GM18861 (cell line): Measurements from ENCODE around the gene FBXO21.

Experiments used
- ATAC-seq: cut with Tn5 transposase; IDR thresholded peaks from one replicate; pipeline ENCODE4 v1.9.1; 2021; ENCODE audit not compliant: unreplicated experiment

The FBXO21 gene

GRCh38 chr12:117141097-117141898 is 49.0 kb downstream of the FBXO21 start:
- ATAC-seq = no peak

- no peak for ATAC-seq
Measured at GRCh38 chr12:117140397-117141096, 49.7 kb downstream of the FBXO21 start.

GRCh38 chr12:117139025-117139717 is 51.1 kb downstream of the FBXO21 start:
- no peak for ATAC-seq

- no peak for ATAC-seq
Measured at GRCh38 chr12:117134721-117135120, 55.5 kb downstream of the FBXO21 start.

GRCh38 chr12:117134059-117134458 is 56.2 kb downstream of the FBXO21 start:
- no peak for ATAC-seq

- no peak for ATAC-seq
Measured at GRCh38 chr12:117130801-117131200, 59.5 kb downstream of the FBXO21 start.

GRCh38 chr12:117129391-117129790 is 60.9 kb downstream of the FBXO21 start:
- ATAC-seq = no peak

- no peak for ATAC-seq
Measured at GRCh38 chr12:117127933-117128823, 62.1 kb downstream of the FBXO21 start.

GRCh38 chr12:117126335-117126734 is 63.9 kb downstream of the FBXO21 start:
- ATAC-seq = no peak

- no peak for ATAC-seq
Measured at GRCh38 chr12:117125767-117126166, 64.5 kb downstream of the FBXO21 start.

- no peak for ATAC-seq
Measured at GRCh38 chr12:117125272-117125613, 65.0 kb downstream of the FBXO21 start.

GRCh38 chr12:117124421-117125271 is 65.6 kb downstream of the FBXO21 start:
- ATAC-seq = no peak

GRCh38 chr12:117121441-117121840 is 68.8 kb downstream of the FBXO21 start:
- ATAC-seq = no peak

GRCh38 chr12:117120787-117121186 is 69.5 kb downstream of the FBXO21 start:
- ATAC-seq = no peak

GRCh38 chr12:117119592-117120198 is 70.6 kb downstream of the FBXO21 start:
- ATAC-seq = no peak

GRCh38 chr12:117118838-117119591 is 71.3 kb downstream of the FBXO21 start:
- ATAC-seq = no peak

GRCh38 chr12:117114784-117115183 is 75.5 kb downstream of the FBXO21 start:
- ATAC-seq = no peak

GRCh38 chr12:117113231-117113630 is 77.0 kb downstream of the FBXO21 start:
- no peak for ATAC-seq
